IMR-90 (cell line): Measurements from ENCODE around the gene HACE1. TPM values are rescaled to one million over a fixed set of nuclear protein-coding genes. Genes with fewer than 3 reads are reported as not detected.

ENCODE experiments used
- ATAC-seq: fragments of 200-7000 bp; cut with Tn5 transposase; 2 replicates; pipeline ENCODE4 v1.9.1; 2020; ENCODE audit warnings: low read depth, mild to moderate bottlenecking, moderate library complexity
- BruUV-seq: library from RNA; stranded (reverse); fragments of 400-500 nt; replicated peaks from 2 replicates; lab custom pipeline; 2021; lab: Mats Ljungman, UMichigan
- CTCF ChIA-PET: fragments of 300-600 bp; formaldehyde crosslinking; extraction: SDS; loops from one replicate; lab custom pipeline; 2021; ENCODE audit warnings: antibody characterized with exemption; lab: Yijun Ruan, JAX
- POLR2A ChIA-PET: fragments of 300-600 bp; sonication (Branson Sonifier 250); formaldehyde crosslinking; loops from one replicate; lab custom pipeline; 2022; ENCODE audit warnings: antibody characterized with exemption; ENCODE audit not compliant: unreplicated experiment; lab: Charles Lee
- DNase-seq: peaks from one replicate; pipeline ENCODE4 v3.0.0; 2013
- H2AFZ ChIP-seq: replicated peaks from 2 replicates; pipeline ENCODE3; 2013; ENCODE audit warnings: low read length, mild to moderate bottlenecking; ENCODE audit not compliant: poor library complexity
- H2AK5ac ChIP-seq: 2 replicates; pipeline ENCODE4 v1.6.1; 2013; ENCODE audit warnings: low read depth, low read length, inconsistent platforms
- H2AK9ac ChIP-seq: replicated peaks from 2 replicates; pipeline ENCODE3; 2013; ENCODE audit warnings: mild to moderate bottlenecking, low read depth, low read length, moderate library complexity; ENCODE audit not compliant: poor library complexity
- H2BK120ac ChIP-seq: 2 replicates; pipeline ENCODE4 v1.6.1; 2013; ENCODE audit warnings: low read depth, low read length, inconsistent platforms
- H2BK15ac ChIP-seq: 3 replicates; pipeline ENCODE4 v1.6.1; 2013; ENCODE audit warnings: low read depth, low read length, inconsistent platforms
- H2BK20ac ChIP-seq: 2 replicates; pipeline ENCODE4 v1.6.1; 2013; ENCODE audit warnings: low read depth, mild to moderate bottlenecking, inconsistent platforms, low read length, moderate library complexity
- H2BK5ac ChIP-seq: 2 replicates; pipeline ENCODE4 v1.6.1; 2013; ENCODE audit warnings: mild to moderate bottlenecking, low read depth, low read length, inconsistent platforms; ENCODE audit not compliant: poor library complexity, severe bottlenecking
- H3K14ac ChIP-seq: replicated peaks from 2 replicates; pipeline ENCODE4 v1.6.1; 2013; ENCODE audit warnings: low read depth, low read length, inconsistent platforms
- H3K18ac ChIP-seq: 2 replicates; pipeline ENCODE4 v1.6.1; 2013; ENCODE audit warnings: low read depth, low read length, control low read depth
- H3K23ac ChIP-seq: 2 replicates; pipeline ENCODE4 v1.6.1; 2013; ENCODE audit warnings: low read depth, low read length, inconsistent platforms
- H3K27ac ChIP-seq: 2 replicates; pipeline ENCODE4 v1.5.1; 2013; ENCODE audit warnings: mild to moderate bottlenecking, control low read depth, low read length; ENCODE audit not compliant: insufficient read depth
- H3K27me3 ChIP-seq: 2 replicates; pipeline ENCODE4 v1.6.1; 2013; ENCODE audit warnings: low read length; ENCODE audit not compliant: control insufficient read depth, insufficient read depth
- H3K36me3 ChIP-seq: 2 replicates; pipeline ENCODE4 v1.6.1; 2013; ENCODE audit warnings: low read length, mixed read lengths; ENCODE audit not compliant: control insufficient read depth, insufficient read depth
- H3K4ac ChIP-seq: 2 replicates; pipeline ENCODE4 v1.6.1; 2013; ENCODE audit warnings: low read depth, low read length, inconsistent platforms
- H3K4me1 ChIP-seq: 2 replicates; pipeline ENCODE4 v1.6.1; 2013; ENCODE audit warnings: low read length, mixed read lengths; ENCODE audit not compliant: control insufficient read depth, insufficient read depth
- H3K4me2 ChIP-seq: 2 replicates; pipeline ENCODE4 v1.6.1; 2013; ENCODE audit warnings: low read depth, mild to moderate bottlenecking, control low read depth, low read length, moderate library complexity
- H3K4me3 ChIP-seq: 2 replicates; pipeline ENCODE4 v1.5.1; 2013; ENCODE audit warnings: low read depth, mild to moderate bottlenecking, control low read depth, low read length, moderate library complexity; ENCODE audit not compliant: insufficient read depth
- H3K56ac ChIP-seq: 2 replicates; pipeline ENCODE4 v1.6.1; 2013; ENCODE audit warnings: low read length, inconsistent platforms; ENCODE audit not compliant: insufficient read depth; ENCODE audit errors: extremely low read depth
- H3K79me1 ChIP-seq, 2 experiments: 2 replicates each; pipeline ENCODE4 v1.6.1; 2013; ENCODE audit warnings: low read length in 2 of 2, inconsistent platforms in 1 of 2, low read depth in 1 of 2
- H3K9ac ChIP-seq: 2 replicates; pipeline ENCODE4 v1.6.1; 2013; ENCODE audit warnings: low read depth, low read length, control low read depth
- H3K9me1 ChIP-seq: 2 replicates; pipeline ENCODE4 v1.6.1; 2013; ENCODE audit warnings: low read length, inconsistent platforms; ENCODE audit not compliant: insufficient read depth
- H3K9me3 ChIP-seq: 2 replicates; pipeline ENCODE4 v1.6.1; 2013; ENCODE audit warnings: low read length; ENCODE audit not compliant: control insufficient read depth, insufficient read depth
- H4K20me1 ChIP-seq: 2 replicates; pipeline ENCODE4 v1.6.1; 2013; ENCODE audit warnings: low read length, inconsistent platforms; ENCODE audit not compliant: insufficient read depth
- H4K5ac ChIP-seq: 2 replicates; pipeline ENCODE4 v1.6.1; 2013; ENCODE audit warnings: mild to moderate bottlenecking, low read depth, low read length, control low read depth
- H4K8ac ChIP-seq, 2 experiments: 2 replicates each; pipeline ENCODE4 v1.6.1; 2013; ENCODE audit warnings: low read depth in 2 of 2, low read length in 2 of 2, control low read depth in 1 of 2, inconsistent platforms in 1 of 2
- H4K91ac ChIP-seq: 2 replicates; pipeline ENCODE4 v1.6.1; 2013; ENCODE audit warnings: low read depth, low read length, inconsistent platforms; ENCODE audit not compliant: insufficient read depth
- BHLHE40 ChIP-seq: fragments of 150-350 bp; IDR thresholded peaks from 2 replicates; pipeline ENCODE4 v1.6.1; 2016; ENCODE audit warnings: mild to moderate bottlenecking, low read depth, low read length
- CEBPB ChIP-seq: IDR thresholded peaks from 2 replicates; pipeline ENCODE4 v1.6.1; 2012; ENCODE audit warnings: low read depth, low read length, improper control_type of control experiment
- CHD1 ChIP-seq: IDR thresholded peaks from 2 replicates; pipeline ENCODE4 v1.6.1; 2012; ENCODE audit warnings: low read depth, low read length, improper control_type of control experiment
- FOS ChIP-seq: fragments of 150-350 bp; IDR thresholded peaks from 2 replicates; pipeline ENCODE4 v1.6.1; 2016; ENCODE audit warnings: low read depth, low read length
- MAFK ChIP-seq: IDR thresholded peaks from 2 replicates; pipeline ENCODE4 v1.6.1; 2012; ENCODE audit warnings: low read depth, low read length, improper control_type of control experiment
- MAZ ChIP-seq: IDR thresholded peaks from 2 replicates; pipeline ENCODE4 v1.6.1; 2012; ENCODE audit warnings: low read depth, mild to moderate bottlenecking, low read length, improper control_type of control experiment, moderate library complexity, borderline replicate concordance
- MXI1 ChIP-seq: IDR thresholded peaks from 2 replicates; pipeline ENCODE4 v1.6.1; 2012; ENCODE audit warnings: low read depth, mild to moderate bottlenecking, low read length, moderate library complexity, borderline replicate concordance
- NFE2L2 ChIP-seq: fragments of 150-350 bp; IDR thresholded peaks from 2 replicates; pipeline ENCODE4 v1.6.1; 2016; ENCODE audit warnings: low read depth, mild to moderate bottlenecking, low read length
- POLR2A ChIP-seq: IDR thresholded peaks from 2 replicates; pipeline ENCODE4 v1.6.1; 2012; ENCODE audit warnings: mild to moderate bottlenecking, low read depth, low read length
- RAD21 ChIP-seq: IDR thresholded peaks from 2 replicates; pipeline ENCODE4 v1.6.1; 2012; ENCODE audit warnings: low read length, improper control_type of control experiment
- RCOR1 ChIP-seq: IDR thresholded peaks from 2 replicates; pipeline ENCODE4 v1.6.1; 2012; ENCODE audit warnings: mild to moderate bottlenecking, low read length, improper control_type of control experiment; ENCODE audit not compliant: insufficient replicate concordance
- RFX5 ChIP-seq: IDR thresholded peaks from 2 replicates; pipeline ENCODE4 v1.8.0; 2012; ENCODE audit warnings: low read depth, mild to moderate bottlenecking, low read length, moderate library complexity
- SMC3 ChIP-seq: fragments of 150-350 bp; IDR thresholded peaks from 2 replicates; pipeline ENCODE4 v1.6.1; 2016; ENCODE audit warnings: low read depth, mild to moderate bottlenecking, antibody characterized with exemption, low read length, moderate library complexity
- WGBS, 2 experiments: methylation state at CpG; one replicate each; pipeline versions ENCODE4 v1.1.5 to v1.1.7; 2013; ENCODE audit warnings: missing lambda C conversion rate in 2 of 2; ENCODE audit not compliant: insufficient read length in 1 of 2; ENCODE audit errors: extremely low coverage in 2 of 2; 5-methylcytosine and 5-hydroxymethylcytosine counted together
- dilution Hi-C: fragments of 300-500 bp; cut with HindIII; formaldehyde crosslinking; loops from one replicate; pipeline ENCODE4 v1.14.3; 2018; ENCODE audit warnings: low sequenced_read_pairs; ENCODE audit not compliant: unreplicated experiment
- in situ Hi-C: fragments of 300-500 bp; cut with MboI; formaldehyde crosslinking; loops from 3 replicates; pipeline ENCODE4 v1.14.3; 2019; ENCODE audit warnings: low sequenced_read_pairs, inconsistent platforms, mixed read lengths
- intact Hi-C: fragments of 100-400 bp; cut with micrococcal nuclease; formaldehyde crosslinking; loops from 2 replicates; pipeline ENCODE4 v1.10.0; 2022
- polyA plus RNA-seq, 3 experiments: library from polyadenylated mRNA; depleted of rRNA; stranded (reverse); fragments of >200 nt; gene quantifications; 2 replicates each; pipeline ENCODE4 v1.2.3, GENCODE V29; 2012; ENCODE audit warnings: low replicate concordance in 1 of 3
- total RNA-seq: library from RNA; depleted of rRNA; stranded (reverse); fragments of >200 nt; gene quantifications from 2 replicates; pipeline ENCODE4 v1.2.3, GENCODE V29; 2012
- TF ChIP-seq, protein P1 (sequence below): conservative IDR thresholded peaks from 2 replicates; pipeline ENCODE4 v1.5.1; 2012; ENCODE audit warnings: mild to moderate bottlenecking, low read depth, low read length, improper control_type of control experiment
- TF ChIP-seq, protein P2 (sequence below): fragments of 150-350 bp; IDR thresholded peaks from 2 replicates; pipeline ENCODE4 v1.6.1; 2016; ENCODE audit warnings: low read depth, mild to moderate bottlenecking, low read length, moderate library complexity, borderline replicate concordance

The HACE1 gene
- total and polyA plus RNA-seq, 2 of the 4 experiments (the other 2 are of a cell fraction), result 5.4 to 10.8 TPM

DNA sequence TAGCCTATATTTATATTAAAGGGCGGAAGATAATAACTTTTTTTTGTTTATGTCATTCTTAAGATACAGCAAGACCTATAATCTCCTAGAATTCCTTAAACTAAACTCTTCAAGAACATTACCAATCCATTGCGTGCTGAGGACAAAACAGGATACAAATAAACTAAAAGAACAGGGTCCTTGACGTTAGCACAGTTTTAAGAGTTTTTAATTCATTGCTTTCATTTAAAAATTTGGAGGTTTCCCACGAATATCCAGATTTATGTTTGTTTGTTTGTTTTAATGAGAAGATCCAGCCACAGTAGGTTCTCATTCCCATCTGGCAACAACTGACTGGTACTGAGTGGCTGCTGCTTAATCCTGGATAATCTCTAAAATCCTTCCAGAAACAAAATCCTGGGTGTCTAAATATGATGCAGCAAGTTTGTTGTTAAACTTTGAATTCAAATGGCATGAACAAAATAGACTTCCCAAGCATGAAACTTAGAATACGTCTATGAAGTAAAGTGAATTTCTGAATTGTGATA lies 153.7 kb downstream of the HACE1 start:
- H3K4me2 ChIP-seq, result no peak overlapping the region
- H2BK120ac ChIP-seq, result no peak overlapping the region
- no peak overlapping the region for H2AK5ac ChIP-seq
- TF ChIP-seq MAZ (no peak), MAFK (no peak), SMC3 (no peak), FOS (no peak), RFX5 (no peak), CHD1 (no peak), POLR2A (no peak), RAD21 (no peak), MXI1 (no peak), BHLHE40 (no peak), RCOR1 (no peak), CEBPB (no peak), NFE2L2 (no peak)
- TF ChIP-seq, protein P1, sequence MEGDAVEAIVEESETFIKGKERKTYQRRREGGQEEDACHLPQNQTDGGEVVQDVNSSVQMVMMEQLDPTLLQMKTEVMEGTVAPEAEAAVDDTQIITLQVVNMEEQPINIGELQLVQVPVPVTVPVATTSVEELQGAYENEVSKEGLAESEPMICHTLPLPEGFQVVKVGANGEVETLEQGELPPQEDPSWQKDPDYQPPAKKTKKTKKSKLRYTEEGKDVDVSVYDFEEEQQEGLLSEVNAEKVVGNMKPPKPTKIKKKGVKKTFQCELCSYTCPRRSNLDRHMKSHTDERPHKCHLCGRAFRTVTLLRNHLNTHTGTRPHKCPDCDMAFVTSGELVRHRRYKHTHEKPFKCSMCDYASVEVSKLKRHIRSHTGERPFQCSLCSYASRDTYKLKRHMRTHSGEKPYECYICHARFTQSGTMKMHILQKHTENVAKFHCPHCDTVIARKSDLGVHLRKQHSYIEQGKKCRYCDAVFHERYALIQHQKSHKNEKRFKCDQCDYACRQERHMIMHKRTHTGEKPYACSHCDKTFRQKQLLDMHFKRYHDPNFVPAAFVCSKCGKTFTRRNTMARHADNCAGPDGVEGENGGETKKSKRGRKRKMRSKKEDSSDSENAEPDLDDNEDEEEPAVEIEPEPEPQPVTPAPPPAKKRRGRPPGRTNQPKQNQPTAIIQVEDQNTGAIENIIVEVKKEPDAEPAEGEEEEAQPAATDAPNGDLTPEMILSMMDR, result no peak
- TF ChIP-seq, protein P2, sequence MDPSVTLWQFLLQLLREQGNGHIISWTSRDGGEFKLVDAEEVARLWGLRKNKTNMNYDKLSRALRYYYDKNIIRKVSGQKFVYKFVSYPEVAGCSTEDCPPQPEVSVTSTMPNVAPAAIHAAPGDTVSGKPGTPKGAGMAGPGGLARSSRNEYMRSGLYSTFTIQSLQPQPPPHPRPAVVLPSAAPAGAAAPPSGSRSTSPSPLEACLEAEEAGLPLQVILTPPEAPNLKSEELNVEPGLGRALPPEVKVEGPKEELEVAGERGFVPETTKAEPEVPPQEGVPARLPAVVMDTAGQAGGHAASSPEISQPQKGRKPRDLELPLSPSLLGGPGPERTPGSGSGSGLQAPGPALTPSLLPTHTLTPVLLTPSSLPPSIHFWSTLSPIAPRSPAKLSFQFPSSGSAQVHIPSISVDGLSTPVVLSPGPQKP, result no peak
- no peak overlapping the region for H2AFZ ChIP-seq
- H3K18ac ChIP-seq, result no peak overlapping the region
- H2BK20ac ChIP-seq, result no peak overlapping the region
- WGBS, 2 experiments, result no CpG with 5 or more reads among the region's 5 CpGs
- no peaks in the 10 kb centered on the region for H3K4me1 ChIP-seq
- CTCF ChIA-PET, result no interaction called here
- no peak overlapping the region for H3K56ac ChIP-seq
- DNase-seq (no peak), ATAC-seq (no peak)
- H4K91ac ChIP-seq, result no peak overlapping the region
- intact Hi-C loops, result no loop called here
- no peak overlapping the region for H3K27ac ChIP-seq
- no peaks in the 10 kb centered on the region for H3K9me1 ChIP-seq
- POLR2A ChIA-PET, result no interaction called here
- no peaks in the 10 kb centered on the region for H3K27me3 ChIP-seq
- H3K79me1 ChIP-seq, result no peaks in the 10 kb centered on the region
- in situ Hi-C loops, result no loop called here
- dilution Hi-C loops, result no loop called here
- no peak overlapping the region for H4K8ac ChIP-seq
- no peaks in the 10 kb centered on the region for H3K36me3 ChIP-seq
- H3K4ac ChIP-seq, result no peak overlapping the region
- no peak overlapping the region for H2AK9ac ChIP-seq
- H3K14ac ChIP-seq, result no peak overlapping the region
- no peak overlapping the region for H2BK15ac ChIP-seq
- H2BK5ac ChIP-seq, result no peak overlapping the region
- no peaks in the 10 kb centered on the region for H4K20me1 ChIP-seq
- no peak overlapping the region for H4K5ac ChIP-seq
- H3K9ac ChIP-seq, result no peak overlapping the region
- H3K23ac ChIP-seq, result no peak overlapping the region
- no TSS peak for BruUV-seq
- H3K4me3 ChIP-seq, result no peak overlapping the region
- no peaks in the 10 kb centered on the region for H3K9me3 ChIP-seq
